Heart left ventricle (tissue), 16 donors: ENCODE measurements around the gene NR3C2. TPM values are rescaled to one million over a fixed set of nuclear protein-coding genes. Genes with fewer than 3 reads are reported as not detected.

Source experiments
- ATAC-seq, 4 donors: fragments of 200-7000 bp; cut with Tn5 transposase; one replicate each; pipeline ENCODE4 v1.9.1; 2020 to 2022; ENCODE audit warnings: moderate library complexity in 4 of 4, mild to moderate bottlenecking in 3 of 4, moderate number of reproducible peaks in 1 of 4
- DNase-seq, 5 donors: peaks; one replicate each; pipeline ENCODE4 v3.0.0-alpha.2; 2020
- H3K27ac ChIP-seq, 12 donors: fragments of 200-600 bp; sonication (generic) in 4 of 12; one replicate each; pipeline versions ENCODE4 v1.5.0 to v1.8.0; 2016 to 2022; ENCODE audit warnings: mild to moderate bottlenecking in 2 of 12
- H3K27me3 ChIP-seq, 9 donors: fragments of 200-600 bp; sonication (generic) in 2 of 9; one replicate each; pipeline versions ENCODE4 v1.5.1 to v1.8.0; 2016 to 2022; ENCODE audit warnings: mild to moderate bottlenecking in 3 of 9
- H3K36me3 ChIP-seq, 9 donors: fragments of 200-600 bp; sonication (generic) in 2 of 9; one replicate each; pipeline versions ENCODE4 v1.5.0 to v1.8.0; 2018 to 2022; ENCODE audit warnings: mild to moderate bottlenecking in 2 of 9
- H3K4me1 ChIP-seq, 12 donors: fragments of 200-600 bp; sonication (generic) in 4 of 12; one replicate each; pipeline versions ENCODE4 v1.5.0 to v1.8.0; 2016 to 2022; ENCODE audit warnings: mild to moderate bottlenecking in 3 of 12
- H3K4me3 ChIP-seq, 12 donors: fragments of 200-600 bp; sonication (generic) in 4 of 12; one replicate each; pipeline versions ENCODE4 v1.5.0 to v1.8.0; 2017 to 2022; ENCODE audit warnings: mild to moderate bottlenecking in 9 of 12, moderate library complexity in 4 of 12
- H3K9me3 ChIP-seq, 12 donors: fragments of 200-600 bp; sonication (generic) in 4 of 12; one replicate each; pipeline versions ENCODE4 v1.5.0 to v1.8.0; 2016 to 2022; ENCODE audit warnings: mild to moderate bottlenecking in 1 of 12
- CTCF ChIP-seq, 12 donors: fragments of 200-600 bp; sonication (generic) in 4 of 12; IDR thresholded peaks; one replicate each; pipeline versions ENCODE4 v1.5.0 to v1.8.0; 2018 to 2022; ENCODE audit warnings: antibody characterized with exemption in 12 of 12, mild to moderate bottlenecking in 5 of 12
- POLR2A ChIP-seq, 2 donors: fragments of 450-650 bp; IDR thresholded peaks; one replicate each; pipeline ENCODE4 v1.6.1; 2017; ENCODE audit warnings: antibody characterized with exemption in 2 of 2, mild to moderate bottlenecking in 2 of 2, moderate library complexity in 2 of 2
- WGBS, 4 donors: extraction: QIAGEN DNeasy Blood & Tissue Kit in 2 of 4; methylation state at CpG; one replicate each; pipeline versions ENCODE4 v1.1.5 to v1.1.7; 2013 to 2018; 5-methylcytosine and 5-hydroxymethylcytosine counted together
- intact Hi-C, 10 donors: fragments of 100-400 bp; cut with DNase I; formaldehyde crosslinking; loops; one replicate each; pipeline versions ENCODE4 v1.11.1 to v1.14.2; 2022
- polyA plus RNA-seq, 2 donors: library from polyadenylated mRNA; stranded (reverse); fragments of 200-250 nt; gene quantifications; one replicate each; pipeline ENCODE4 v1.2.3, GENCODE V29; 2013
- total RNA-seq, 9 donors: library from RNA; depleted of rRNA in 2 of 9; stranded (reverse); fragments of >200 nt in 2 of 9; fragmentation: NEBNext Ultra II Directional in 3 of 9; extraction: Animal tissue kit (Norgen Biotek cat#: 25700) in 3 of 9; gene quantifications; one replicate each; pipeline versions ENCODE4 v1.1.0 to v1.2.4, GENCODE V29; 2016 to 2023
- donor health status: ischemic (EF 13 %, LVEDD 7.1; RV severe dilation, severe dysfunction).
- donor health status: healthy with polysubstance abuse.
- donor health status: DM: no; HTN: yes; CAD: no.
- donor health status: DM: no; HTN: no; CAD: no.
- donor health status: ischemic (EF 25% LVEDD 6.9; RV normal size, moderate dysfunction).
- donor health status: ischemic (EF 25% LVEDD 5.7; RV mildly dilated, moderate dysfunction).
- donor health status: healthy.
- donor health status: DM: yes; HTN: yes; CAD: no.
- donor health status: ischemic (EF 35%, LVEDD 5.7; RV mildly dilated, moderate dysfunction).
- donor health status: nonischemic (EF 11% LVEDD 7.7; RV severe dilation, severe dysfunction).
- donor health status: DM: yes; HTN: yes; CAD: no.
- donor health status: PGD.
- donor health status: ischemic (EF 29% LVEDD 5.4; RV normal size, mild dysfunction).
- donor health status: nonischemic (EF 23%, LVEDD 6.1; RV moderate dilation, normal function).

The NR3C2 gene
- total and polyA plus RNA-seq, 11 donors = 3.6 to 26.5 (median 18.4) TPM

- TF ChIP-seq CTCF (IDR thresholded peaks at IDR 0.05) (no peak), POLR2A (IDR thresholded peaks at IDR 0.05) (no peak)
- Histone ChIP-seq H3K4me3 (no peak overlapping the region), H3K27ac (no peak overlapping the region), H3K36me3 (no peaks in the 10 kb centered on the region), H3K27me3 (no peaks in the 10 kb centered on the region), H3K4me1 (peaks cover 0 to 40% (median 16%) of the 10 kb centered on the region in 12 donors), H3K9me3 (no peaks in the 10 kb centered on the region)
- intact Hi-C loops = loop anchor here in 1 of 10 donors (10.0 kb wide), 1 partner anchor 219 kb away; the partner anchor contains the start of gene NR3C2
- DNase-seq (no peak), ATAC-seq (no peak)
- WGBS, 4 donors = 74 to 81% (median 78%) methylated on average over 1 of the region's 1 CpG
Observed at GRCh38 chr4:148225639-148226038, 216.6 kb downstream of the NR3C2 start.

GRCh38 chr4:148224476-148224875, 217.7 kb downstream of the NR3C2 start:
- Histone ChIP-seq H3K27me3 (no peaks in the 10 kb centered on the region), H3K36me3 (no peaks in the 10 kb centered on the region), H3K4me1 (peaks cover 0 to 36% (median 15%) of the 10 kb centered on the region in 12 donors), H3K9me3 (no peaks in the 10 kb centered on the region), H3K27ac (no peak overlapping the region), H3K4me3 (no peak overlapping the region)
- 40 to 60% (median 56%) methylated on average over 3 of the region's 3 CpGs for WGBS, 4 donors
- TF ChIP-seq POLR2A (IDR thresholded peaks at IDR 0.05) = no peak
- TF ChIP-seq CTCF (IDR thresholded peaks at IDR 0.05) = no peak
- ATAC-seq (no peak), DNase-seq (no peak)
- intact Hi-C loops = loop anchor here in 1 of 10 donors (10.0 kb wide), 1 partner anchor 220 kb away; the partner anchor contains the start of gene NR3C2

- Histone ChIP-seq H3K27ac (no peak overlapping the region), H3K36me3 (no peaks in the 10 kb centered on the region), H3K27me3 (no peaks in the 10 kb centered on the region), H3K4me3 (no peak overlapping the region), H3K9me3 (no peaks in the 10 kb centered on the region), H3K4me1 (peaks cover 0 to 28% (median 13%) of the 10 kb centered on the region in 12 donors)
- ATAC-seq = no peak
- intact Hi-C loops = loop anchor here in 1 of 10 donors (10.0 kb wide), 1 partner anchor 222 kb away; the partner anchor contains the start of gene NR3C2
- TF ChIP-seq POLR2A (IDR thresholded peaks at IDR 0.05) (no peak), CTCF (IDR thresholded peaks at IDR 0.05) (no peak)
- WGBS, 4 donors = 68 to 76% (median 73%) methylated on average over 8 of the region's 8 CpGs
- no peak for DNase-seq
Observed at GRCh38 chr4:148222991-148223660, 219.1 kb downstream of the NR3C2 start.
